HFFc6 (cell line): ENCODE results near the gene TSPAN18. TPM values are rescaled to one million over a fixed set of nuclear protein-coding genes. Genes with fewer than 3 reads are reported as not detected.

Experiments
- DNase-seq: peaks from one replicate; pipeline ENCODE4 v3.0.0-alpha.2; 2018
- H3K27ac Mint-ChIP-seq: 2 replicates; pipeline ENCODE4 v1.8.0; 2020; ENCODE audit warnings: mild to moderate bottlenecking, mixed read lengths
- H3K27me3 Mint-ChIP-seq: 2 replicates; pipeline ENCODE4 v1.8.0; 2021; ENCODE audit warnings: mild to moderate bottlenecking, moderate library complexity, mixed read lengths; ENCODE audit not compliant: insufficient read depth
- H3K36me3 Mint-ChIP-seq: 2 replicates; pipeline ENCODE4 v1.8.0; 2021; ENCODE audit warnings: low read depth, mixed read lengths
- H3K4me1 Mint-ChIP-seq: 2 replicates; pipeline ENCODE4 v1.8.0; 2020; ENCODE audit warnings: low read depth, mixed read lengths
- H3K4me3 Mint-ChIP-seq: 2 replicates; pipeline ENCODE4 v1.8.0; 2020; ENCODE audit warnings: mild to moderate bottlenecking, moderate library complexity, mixed read lengths
- H3K9me3 Mint-ChIP-seq: 2 replicates; pipeline ENCODE4 v1.8.0; 2020; ENCODE audit warnings: mild to moderate bottlenecking, mixed read lengths
- CTCF ChIP-seq: fragments of 200-600 bp; sonication (generic); IDR thresholded peaks from 2 replicates; pipeline ENCODE4 v1.5.0; 2021; ENCODE audit warnings: antibody characterized with exemption, mild to moderate bottlenecking
- total RNA-seq, 6 experiments: library from RNA; stranded (reverse); fragmentation: NEBNext Ultra II Directional; extraction: Animal tissue kit (Norgen Biotek cat#: 25700); gene quantifications; 2 replicates in 1 of 6; 3 replicates in 5 of 6; pipeline ENCODE4 v1.2.3, GENCODE V29; 2021

The TSPAN18 gene
- total RNA-seq, 6 experiments from 2014 or later = 0.09 TPM; not detected in 5

GRCh38 chr11:44964526-44965209 lies 237.9 kb downstream of the TSPAN18 start:
- Mint-ChIP-seq H3K27me3 (peaks cover 33% of the 10 kb centered on the region), H3K4me3 (no peak overlapping the region), H3K27ac (no peak overlapping the region), H3K4me1 (no peaks in the 10 kb centered on the region), H3K9me3 (no peaks in the 10 kb centered on the region), H3K36me3 (no peaks in the 10 kb centered on the region)
- TF ChIP-seq CTCF = no peak
- DNase-seq = no peak

- Mint-ChIP-seq H3K4me3 (no peak overlapping the region), H3K27ac (no peak overlapping the region), H3K27me3 (peaks cover 51% of the 10 kb centered on the region), H3K9me3 (no peaks in the 10 kb centered on the region), H3K4me1 (no peaks in the 10 kb centered on the region), H3K36me3 (no peaks in the 10 kb centered on the region)
- DNase-seq = no peak
- no peak for TF ChIP-seq CTCF
Observed at GRCh38 chr11:44966694-44967093, 239.9 kb downstream of the TSPAN18 start.

- no peak for TF ChIP-seq CTCF
- no peaks in the 10 kb centered on the region for H3K4me1 Mint-ChIP-seq
- H3K27me3 Mint-ChIP-seq = peaks cover 52% of the 10 kb centered on the region
- no peaks in the 10 kb centered on the region for H3K9me3 Mint-ChIP-seq
- H3K4me3 Mint-ChIP-seq = no peak overlapping the region
- H3K36me3 Mint-ChIP-seq = no peaks in the 10 kb centered on the region
- DNase-seq = no peak
- H3K27ac Mint-ChIP-seq = no peak overlapping the region
Observed at GRCh38 chr11:44967930-44968496, 241.3 kb downstream of the TSPAN18 start.

- no peak for TF ChIP-seq CTCF
- no peaks in the 10 kb centered on the region for H3K9me3 Mint-ChIP-seq
- H3K27ac Mint-ChIP-seq = no peak overlapping the region
- no peak overlapping the region for H3K4me3 Mint-ChIP-seq
- H3K27me3 Mint-ChIP-seq = peaks cover 50% of the 10 kb centered on the region
- DNase-seq = no peak
- H3K36me3 Mint-ChIP-seq = no peaks in the 10 kb centered on the region
- H3K4me1 Mint-ChIP-seq = no peaks in the 10 kb centered on the region
Observed at GRCh38 chr11:44968510-44968909, 241.7 kb downstream of the TSPAN18 start.

- no peaks in the 10 kb centered on the region for H3K4me1 Mint-ChIP-seq
- H3K4me3 Mint-ChIP-seq = no peak overlapping the region
- no peak for TF ChIP-seq CTCF
- H3K9me3 Mint-ChIP-seq = no peaks in the 10 kb centered on the region
- no peaks in the 10 kb centered on the region for H3K36me3 Mint-ChIP-seq
- H3K27ac Mint-ChIP-seq = no peak overlapping the region
- peaks cover 48% of the 10 kb centered on the region for H3K27me3 Mint-ChIP-seq
- no peak for DNase-seq
Observed at GRCh38 chr11:44969651-44970252, 243.0 kb downstream of the TSPAN18 start.
